Ishikawa (cell line): ENCODE results near the gene ADAM17.

Source experiments
- CEBPB ChIP-seq: IDR thresholded peaks from 2 replicates; pipeline ENCODE4 v1.6.1; 2012
- CREB1 ChIP-seq: IDR thresholded peaks from 2 replicates; pipeline ENCODE4 v1.6.1; 2012; ENCODE audit warnings: low read depth
- EGR1 ChIP-seq: IDR thresholded peaks from 2 replicates; pipeline ENCODE4 v1.6.1; 2012
- EP300 ChIP-seq: IDR thresholded peaks from 2 replicates; pipeline ENCODE4 v1.6.1; 2012; ENCODE audit warnings: borderline replicate concordance
- FOXM1 ChIP-seq: IDR thresholded peaks from 2 replicates; pipeline ENCODE4 v1.6.1; 2012; ENCODE audit warnings: low read depth, borderline replicate concordance
- NFIC ChIP-seq: IDR thresholded peaks from 2 replicates; pipeline ENCODE4 v1.6.1; 2012
- RAD21 ChIP-seq: IDR thresholded peaks from 2 replicates; pipeline ENCODE4 v1.6.1; 2012; ENCODE audit warnings: low read depth
- TAF1 ChIP-seq: IDR thresholded peaks from 2 replicates; pipeline ENCODE4 v1.6.1; 2012; ENCODE audit warnings: low read depth, mild to moderate bottlenecking
- TCF12 ChIP-seq: IDR thresholded peaks from 2 replicates; pipeline ENCODE4 v1.6.1; 2012; ENCODE audit warnings: low read depth
- TEAD4 ChIP-seq: IDR thresholded peaks from 2 replicates; pipeline ENCODE4 v1.6.1; 2012
- YY1 ChIP-seq: IDR thresholded peaks from 2 replicates; pipeline ENCODE4 v1.6.1; 2012; ENCODE audit warnings: low read depth
- ZBTB7A ChIP-seq: IDR thresholded peaks from 2 replicates; pipeline ENCODE4 v1.6.1; 2012; ENCODE audit warnings: low read depth
- TF ChIP-seq, protein P1 (sequence below): IDR thresholded peaks from 2 replicates; pipeline ENCODE4 v1.6.1; 2012
- TF ChIP-seq, protein P2 (sequence below): IDR thresholded peaks from 2 replicates; pipeline ENCODE4 v1.6.1; 2012; ENCODE audit warnings: low read depth, mild to moderate bottlenecking
- TF ChIP-seq, protein P3 (sequence below): IDR thresholded peaks from 2 replicates; pipeline ENCODE4 v1.6.1; 2012

ADAM17 gene

GRCh38 chr2:9582624-9583023 is 27.0 kb upstream of the ADAM17 start:
- no peak for TF ChIP-seq EGR1
- no peak for TF ChIP-seq TAF1
- TF ChIP-seq FOXM1: no peak
- TF ChIP-seq, protein P1, sequence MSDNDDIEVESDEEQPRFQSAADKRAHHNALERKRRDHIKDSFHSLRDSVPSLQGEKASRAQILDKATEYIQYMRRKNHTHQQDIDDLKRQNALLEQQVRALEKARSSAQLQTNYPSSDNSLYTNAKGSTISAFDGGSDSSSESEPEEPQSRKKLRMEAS: no peak
- TF ChIP-seq NFIC: no peak
- TF ChIP-seq EP300: no peak
- no peak for TF ChIP-seq CEBPB
- TF ChIP-seq ZBTB7A: no peak
- TF ChIP-seq RAD21: no peak
- TF ChIP-seq, protein P2, sequence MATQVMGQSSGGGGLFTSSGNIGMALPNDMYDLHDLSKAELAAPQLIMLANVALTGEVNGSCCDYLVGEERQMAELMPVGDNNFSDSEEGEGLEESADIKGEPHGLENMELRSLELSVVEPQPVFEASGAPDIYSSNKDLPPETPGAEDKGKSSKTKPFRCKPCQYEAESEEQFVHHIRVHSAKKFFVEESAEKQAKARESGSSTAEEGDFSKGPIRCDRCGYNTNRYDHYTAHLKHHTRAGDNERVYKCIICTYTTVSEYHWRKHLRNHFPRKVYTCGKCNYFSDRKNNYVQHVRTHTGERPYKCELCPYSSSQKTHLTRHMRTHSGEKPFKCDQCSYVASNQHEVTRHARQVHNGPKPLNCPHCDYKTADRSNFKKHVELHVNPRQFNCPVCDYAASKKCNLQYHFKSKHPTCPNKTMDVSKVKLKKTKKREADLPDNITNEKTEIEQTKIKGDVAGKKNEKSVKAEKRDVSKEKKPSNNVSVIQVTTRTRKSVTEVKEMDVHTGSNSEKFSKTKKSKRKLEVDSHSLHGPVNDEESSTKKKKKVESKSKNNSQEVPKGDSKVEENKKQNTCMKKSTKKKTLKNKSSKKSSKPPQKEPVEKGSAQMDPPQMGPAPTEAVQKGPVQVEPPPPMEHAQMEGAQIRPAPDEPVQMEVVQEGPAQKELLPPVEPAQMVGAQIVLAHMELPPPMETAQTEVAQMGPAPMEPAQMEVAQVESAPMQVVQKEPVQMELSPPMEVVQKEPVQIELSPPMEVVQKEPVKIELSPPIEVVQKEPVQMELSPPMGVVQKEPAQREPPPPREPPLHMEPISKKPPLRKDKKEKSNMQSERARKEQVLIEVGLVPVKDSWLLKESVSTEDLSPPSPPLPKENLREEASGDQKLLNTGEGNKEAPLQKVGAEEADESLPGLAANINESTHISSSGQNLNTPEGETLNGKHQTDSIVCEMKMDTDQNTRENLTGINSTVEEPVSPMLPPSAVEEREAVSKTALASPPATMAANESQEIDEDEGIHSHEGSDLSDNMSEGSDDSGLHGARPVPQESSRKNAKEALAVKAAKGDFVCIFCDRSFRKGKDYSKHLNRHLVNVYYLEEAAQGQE: no peak
- TF ChIP-seq TEAD4: no peak

GRCh38 chr2:9578467-9579235 is 23.0 kb upstream of the ADAM17 start:
- TF ChIP-seq FOXM1: no peak
- no peak for TF ChIP-seq CREB1
- no peak for TF ChIP-seq TCF12
- TF ChIP-seq, protein P3, sequence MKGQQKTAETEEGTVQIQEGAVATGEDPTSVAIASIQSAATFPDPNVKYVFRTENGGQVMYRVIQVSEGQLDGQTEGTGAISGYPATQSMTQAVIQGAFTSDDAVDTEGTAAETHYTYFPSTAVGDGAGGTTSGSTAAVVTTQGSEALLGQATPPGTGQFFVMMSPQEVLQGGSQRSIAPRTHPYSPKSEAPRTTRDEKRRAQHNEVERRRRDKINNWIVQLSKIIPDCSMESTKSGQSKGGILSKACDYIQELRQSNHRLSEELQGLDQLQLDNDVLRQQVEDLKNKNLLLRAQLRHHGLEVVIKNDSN: no peak
- TF ChIP-seq, protein P1: no peak
- TF ChIP-seq ZBTB7A: no peak
- TF ChIP-seq, protein P2: no peak
- no peak for TF ChIP-seq CEBPB
- no peak for TF ChIP-seq TEAD4
- no peak for TF ChIP-seq TAF1
- no peak for TF ChIP-seq YY1
- TF ChIP-seq RAD21: no peak
- no peak for TF ChIP-seq NFIC
- no peak for TF ChIP-seq EP300
- TF ChIP-seq EGR1: no peak

- no peak for TF ChIP-seq TEAD4
- no peak for TF ChIP-seq EGR1
- TF ChIP-seq, protein P1: no peak
- no peak for TF ChIP-seq CREB1
- TF ChIP-seq EP300: no peak
- no peak for TF ChIP-seq TAF1
- TF ChIP-seq, protein P3: no peak
- TF ChIP-seq ZBTB7A: no peak
- TF ChIP-seq NFIC: no peak
- TF ChIP-seq YY1: no peak
- TF ChIP-seq RAD21: no peak
- no peak for TF ChIP-seq CEBPB
- TF ChIP-seq, protein P2: no peak
- TF ChIP-seq FOXM1: no peak
- no peak for TF ChIP-seq TCF12
These were observed 18.7 kb upstream of the ADAM17 start for GRCh38 chr2:9574331-9574730.

GRCh38 chr2:9573840-9574239 is 18.2 kb upstream of the ADAM17 start:
- TF ChIP-seq, protein P1: no peak
- TF ChIP-seq RAD21: no peak
